Esophagus muscularis mucosa (tissue), 4 donors: Measurements from ENCODE around the gene ABI3BP.

ENCODE experiments used
- EP300 ChIP-seq: sonication (generic); formaldehyde crosslinking; IDR thresholded peaks from one replicate; pipeline ENCODE4 v1.6.1; 2017; ENCODE audit warnings: antibody characterized with exemption
- POLR2AphosphoS5 ChIP-seq, 2 donors: sonication (generic); formaldehyde crosslinking; IDR thresholded peaks; one replicate each; pipeline ENCODE4 v1.6.1; 2017; ENCODE audit warnings: antibody characterized with exemption in 2 of 2
- TF ChIP-seq, protein P1 (sequence below), 3 experiments: fragments of 200-600 bp in 2 of 3; fragments of 450-650 bp in 1 of 3; sonication (generic) in 2 of 3; IDR thresholded peaks; one replicate each; pipeline ENCODE4 v1.5.1; 2017 to 2019; ENCODE audit warnings: antibody characterized with exemption in 3 of 3, mild to moderate bottlenecking in 2 of 3, moderate library complexity in 1 of 3

DNA sequence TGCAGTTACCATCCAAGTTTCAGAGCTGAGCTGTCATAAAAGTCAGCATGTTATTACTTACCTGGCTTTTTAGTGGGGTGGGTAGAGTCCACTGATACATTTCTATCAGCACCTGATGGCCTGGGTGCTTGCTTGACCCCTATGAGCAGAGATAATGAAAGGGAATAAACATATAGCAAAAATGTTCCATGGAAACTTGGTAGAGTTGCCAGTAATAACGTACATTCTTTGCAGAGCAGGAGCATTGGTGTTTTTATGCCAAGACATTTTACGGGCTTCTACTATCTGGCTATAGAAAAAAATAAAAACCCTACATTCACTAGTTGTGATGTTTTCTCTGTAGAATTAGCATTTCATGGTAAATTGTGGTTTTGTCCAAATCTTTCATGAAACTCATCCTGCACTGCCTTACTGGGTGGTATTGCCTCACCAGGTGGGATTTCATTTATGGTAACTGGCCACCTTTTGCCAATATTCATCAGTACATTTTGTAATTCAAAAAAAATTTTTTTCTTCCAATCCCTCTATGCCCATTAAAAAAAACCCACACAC lies 213.1 kb downstream of the ABI3BP start:
- TF ChIP-seq, protein P1, sequence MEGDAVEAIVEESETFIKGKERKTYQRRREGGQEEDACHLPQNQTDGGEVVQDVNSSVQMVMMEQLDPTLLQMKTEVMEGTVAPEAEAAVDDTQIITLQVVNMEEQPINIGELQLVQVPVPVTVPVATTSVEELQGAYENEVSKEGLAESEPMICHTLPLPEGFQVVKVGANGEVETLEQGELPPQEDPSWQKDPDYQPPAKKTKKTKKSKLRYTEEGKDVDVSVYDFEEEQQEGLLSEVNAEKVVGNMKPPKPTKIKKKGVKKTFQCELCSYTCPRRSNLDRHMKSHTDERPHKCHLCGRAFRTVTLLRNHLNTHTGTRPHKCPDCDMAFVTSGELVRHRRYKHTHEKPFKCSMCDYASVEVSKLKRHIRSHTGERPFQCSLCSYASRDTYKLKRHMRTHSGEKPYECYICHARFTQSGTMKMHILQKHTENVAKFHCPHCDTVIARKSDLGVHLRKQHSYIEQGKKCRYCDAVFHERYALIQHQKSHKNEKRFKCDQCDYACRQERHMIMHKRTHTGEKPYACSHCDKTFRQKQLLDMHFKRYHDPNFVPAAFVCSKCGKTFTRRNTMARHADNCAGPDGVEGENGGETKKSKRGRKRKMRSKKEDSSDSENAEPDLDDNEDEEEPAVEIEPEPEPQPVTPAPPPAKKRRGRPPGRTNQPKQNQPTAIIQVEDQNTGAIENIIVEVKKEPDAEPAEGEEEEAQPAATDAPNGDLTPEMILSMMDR (IDR thresholded peaks at IDR 0.05), result no peak
- TF ChIP-seq POLR2AphosphoS5 (IDR thresholded peaks at IDR 0.05) (no peak), EP300 (no peak)
